Fibroblast of pulmonary artery (primary cell): Measurements from ENCODE around the gene TACC2.
"Not testable (repeated sequence)": the region's sequence is repeated elsewhere in the genome, so short reads cannot be mapped to it uniquely, and the experiment has no call there.

Experiments
- DNase-seq: peaks from one replicate; pipeline ENCODE4 v3.0.0-alpha.2; 2010; ENCODE audit warnings: low read depth
- H3K4me3 ChIP-seq: replicated peaks from 2 replicates; pipeline ENCODE4 v1.5.1; 2011; ENCODE audit warnings: low read depth, mild to moderate bottlenecking, control low read depth, low read length, moderate library complexity
- CTCF ChIP-seq: IDR thresholded peaks from 2 replicates; pipeline ENCODE4 v1.5.1; 2011; ENCODE audit warnings: mild to moderate bottlenecking, control low read depth, low read length, inconsistent platforms; ENCODE audit errors: missing control alignments

TACC2 gene

GRCh38 chr10:122057841-122058413, 69.0 kb downstream of the TACC2 start:
- DNase-seq, result no peak
- TF ChIP-seq CTCF, result no peak

DNA sequence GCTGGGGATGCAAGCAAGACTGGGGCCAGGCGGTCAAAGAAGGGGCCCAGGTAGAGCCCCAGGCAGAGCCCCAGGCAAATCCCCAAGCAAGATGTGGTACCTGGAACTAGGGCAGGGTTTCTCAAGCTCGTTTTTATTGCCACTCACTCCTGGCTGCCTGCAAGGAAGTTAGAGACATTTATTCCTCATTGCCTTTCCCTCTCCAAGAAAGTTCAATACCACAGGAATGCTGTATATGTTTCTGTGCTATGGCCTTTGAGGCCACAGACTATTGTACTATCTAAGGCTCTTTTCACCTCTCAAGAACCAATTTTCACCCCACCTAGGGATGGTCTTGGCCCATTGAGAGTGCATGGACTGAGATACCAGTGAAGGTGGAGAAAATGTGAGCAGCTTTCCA, 71.3 kb downstream of the TACC2 start:
- no peak for DNase-seq
- TF ChIP-seq CTCF, result no peak

More at GRCh38 chr10:122057841-122058413, 69.0 kb downstream of the TACC2 start:
- H3K4me3 ChIP-seq, result no peak overlapping the region

GRCh38 chr10:122062831-122063674, 74.1 kb downstream of the TACC2 start:
- no peak overlapping the region for H3K4me3 ChIP-seq
- DNase-seq, result peak; percentile 96
- no peak for TF ChIP-seq CTCF

More for the DNA sequence above, 71.3 kb downstream of the TACC2 start:
- H3K4me3 ChIP-seq, result no peak overlapping the region

DNA sequence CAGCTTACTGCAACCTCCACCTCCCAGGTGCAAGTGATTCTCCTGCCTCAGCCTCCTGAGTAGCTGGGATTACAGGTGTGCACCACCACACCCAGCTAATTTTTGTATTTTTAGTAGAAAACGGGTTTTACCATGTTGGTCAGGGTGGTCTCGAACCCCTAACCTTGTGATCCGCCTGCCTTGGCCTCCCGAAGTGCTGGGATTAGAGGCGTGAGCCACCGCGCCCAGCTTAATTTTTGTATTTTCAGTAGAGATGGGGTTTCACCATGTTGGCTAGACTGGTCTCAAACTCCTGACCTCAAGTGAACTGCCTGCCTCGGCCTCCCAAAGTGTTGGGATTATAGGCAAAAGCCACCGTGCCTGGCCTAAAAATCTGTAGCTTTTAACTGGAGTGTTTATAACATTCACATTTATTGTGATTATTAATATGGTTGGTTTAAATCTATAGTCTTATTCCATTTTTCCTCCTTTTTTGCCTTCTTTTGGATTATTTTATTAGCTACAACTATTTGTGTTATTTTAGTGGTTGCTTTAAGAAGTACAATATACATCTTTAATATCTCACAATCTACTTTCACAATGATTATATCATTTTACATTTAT, 77.5 kb downstream of the TACC2 start:
- H3K4me3 ChIP-seq, DNase-seq: not testable (repeated sequence)

- no peak for TF ChIP-seq CTCF
Observed at GRCh38 chr10:122068844-122069243, 79.9 kb downstream of the TACC2 start.

GRCh38 chr10:122072491-122072890, 83.5 kb downstream of the TACC2 start:
- H3K4me3 ChIP-seq, result no peak overlapping the region
- no peak for TF ChIP-seq CTCF
- no peak for DNase-seq

More at GRCh38 chr10:122068844-122069243, 79.9 kb downstream of the TACC2 start:
- no peak overlapping the region for H3K4me3 ChIP-seq
- no peak for DNase-seq

DNA sequence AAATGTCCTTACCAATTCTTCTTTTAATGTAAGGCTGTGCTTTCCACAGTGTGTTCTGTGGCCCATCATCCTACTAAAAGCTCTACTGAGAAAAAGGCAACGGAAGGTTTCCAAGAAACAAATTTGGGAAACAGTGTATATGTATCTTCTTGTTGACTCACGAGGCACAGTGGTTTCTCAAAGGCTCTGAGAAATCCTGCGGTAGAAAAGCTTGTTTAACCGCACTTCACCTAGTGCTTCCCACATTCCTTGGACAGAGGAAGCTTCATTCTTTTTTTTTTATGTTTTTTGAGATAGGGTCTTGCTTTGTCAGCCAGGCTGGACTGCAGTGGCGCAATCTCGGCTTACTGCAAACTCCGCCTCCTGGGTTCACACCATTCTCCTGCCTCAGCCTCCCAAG, 84.5 kb downstream of the TACC2 start:
- TF ChIP-seq CTCF, result no peak
- DNase-seq, result no peak
- no peak overlapping the region for H3K4me3 ChIP-seq
